ENCODE data around the gene KDM4C.

Gene KDM4C

DNA sequence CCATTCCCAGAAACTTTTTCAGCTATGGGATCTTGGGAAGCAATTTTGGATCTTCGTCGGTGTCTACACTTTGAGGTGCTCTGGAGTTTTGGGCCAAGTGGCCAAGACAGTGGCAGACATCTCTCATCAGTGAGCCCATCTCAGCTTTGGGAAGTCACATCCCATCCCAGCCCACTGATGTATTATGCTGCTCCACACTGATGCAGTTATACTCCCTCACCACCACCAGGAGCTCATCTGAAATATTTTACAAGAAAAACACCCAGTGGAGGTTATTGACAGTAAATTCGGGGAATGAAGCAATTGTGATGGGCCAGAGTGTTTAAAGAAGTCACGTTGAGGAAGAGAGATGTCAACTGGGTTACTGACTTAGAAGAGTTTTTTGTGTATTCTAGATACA is 378.0 kb downstream of the KDM4C start:
- Histone ChIP-seq H3K4me3 (no peak overlapping the region), H3K27ac (no peak overlapping the region)
- TF ChIP-seq, protein P1, sequence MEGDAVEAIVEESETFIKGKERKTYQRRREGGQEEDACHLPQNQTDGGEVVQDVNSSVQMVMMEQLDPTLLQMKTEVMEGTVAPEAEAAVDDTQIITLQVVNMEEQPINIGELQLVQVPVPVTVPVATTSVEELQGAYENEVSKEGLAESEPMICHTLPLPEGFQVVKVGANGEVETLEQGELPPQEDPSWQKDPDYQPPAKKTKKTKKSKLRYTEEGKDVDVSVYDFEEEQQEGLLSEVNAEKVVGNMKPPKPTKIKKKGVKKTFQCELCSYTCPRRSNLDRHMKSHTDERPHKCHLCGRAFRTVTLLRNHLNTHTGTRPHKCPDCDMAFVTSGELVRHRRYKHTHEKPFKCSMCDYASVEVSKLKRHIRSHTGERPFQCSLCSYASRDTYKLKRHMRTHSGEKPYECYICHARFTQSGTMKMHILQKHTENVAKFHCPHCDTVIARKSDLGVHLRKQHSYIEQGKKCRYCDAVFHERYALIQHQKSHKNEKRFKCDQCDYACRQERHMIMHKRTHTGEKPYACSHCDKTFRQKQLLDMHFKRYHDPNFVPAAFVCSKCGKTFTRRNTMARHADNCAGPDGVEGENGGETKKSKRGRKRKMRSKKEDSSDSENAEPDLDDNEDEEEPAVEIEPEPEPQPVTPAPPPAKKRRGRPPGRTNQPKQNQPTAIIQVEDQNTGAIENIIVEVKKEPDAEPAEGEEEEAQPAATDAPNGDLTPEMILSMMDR (IDR thresholded peaks at IDR 0.05), result no peak
- DNase-seq (ENCODE audit: low spot score), result no peak

DNA sequence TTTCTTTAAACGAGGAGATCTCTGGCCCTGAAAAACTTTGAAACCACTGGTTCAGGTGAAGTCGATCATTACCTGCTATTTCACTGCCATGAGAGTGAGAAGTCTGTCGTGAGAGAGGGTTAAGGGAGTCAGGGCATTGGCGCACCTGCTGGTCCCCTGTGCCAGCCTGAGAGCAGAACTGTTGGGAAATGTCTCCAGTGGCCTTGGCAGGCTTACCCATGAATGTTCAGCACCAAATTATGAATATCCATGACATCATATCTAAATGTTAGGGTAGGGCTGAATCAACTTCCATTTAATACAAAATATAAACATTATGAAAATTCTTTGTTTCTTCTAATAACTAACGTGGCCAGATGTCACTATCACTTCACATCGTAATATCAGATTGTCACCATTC is 379.3 kb downstream of the KDM4C start:
- no peak overlapping the region for H3K4me3 ChIP-seq
- TF ChIP-seq, protein P1 (IDR thresholded peaks at IDR 0.05), result no peak
- H3K27ac ChIP-seq, result no peak overlapping the region
- DNase-seq (ENCODE audit: low spot score), result no peak

DNA sequence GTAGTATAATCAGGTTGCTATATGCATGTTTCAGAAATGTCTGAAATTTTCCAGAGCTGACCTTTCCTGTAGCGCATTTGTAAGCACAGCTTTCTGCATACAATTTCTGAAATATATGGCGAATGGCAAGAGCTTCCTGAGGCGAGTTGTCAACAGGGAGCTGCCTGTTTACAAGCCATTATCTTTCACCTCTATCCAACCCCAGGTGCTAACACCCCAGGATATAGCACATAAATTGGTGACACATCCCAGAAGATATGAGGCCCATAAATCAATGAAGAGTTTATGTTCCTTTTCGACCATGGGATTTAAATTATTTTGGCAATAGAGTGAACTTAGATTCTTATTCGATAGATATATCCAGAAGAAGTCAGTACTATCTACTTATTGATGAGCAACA is 379.8 kb downstream of the KDM4C start:
- TF ChIP-seq, protein P1 (IDR thresholded peaks at IDR 0.05), result no peak
- no peak overlapping the region for H3K27ac ChIP-seq

DNA sequence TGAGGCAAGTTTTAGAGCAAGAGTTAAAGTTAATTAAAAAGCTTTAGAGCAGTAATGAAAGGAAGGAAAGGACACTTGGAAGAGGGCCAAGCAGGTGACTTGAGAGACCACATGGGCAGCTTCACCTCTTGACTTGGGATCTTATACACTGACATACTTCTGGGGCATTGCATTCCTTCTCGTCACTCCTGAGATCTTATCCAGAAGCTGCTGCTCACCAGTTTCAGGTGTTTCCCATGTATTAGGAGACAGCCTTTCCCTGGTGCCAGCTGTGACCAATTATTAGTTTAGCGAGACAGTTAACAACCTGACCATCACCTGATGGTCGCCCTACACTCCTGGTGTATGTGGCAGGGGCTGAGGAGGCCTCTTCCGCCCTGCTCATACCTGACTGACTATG is 382.1 kb downstream of the KDM4C start:
- TF ChIP-seq, protein P1 (IDR thresholded peaks at IDR 0.05), result no peak
- no peak for DNase-seq (ENCODE audit: low spot score)
- Histone ChIP-seq H3K4me3 (no peak overlapping the region), H3K27ac (no peak overlapping the region)

More for the DNA sequence above, 379.8 kb downstream of the KDM4C start:
- no peak overlapping the region for H3K4me3 ChIP-seq
- DNase-seq (ENCODE audit: low spot score), result no peak

DNA sequence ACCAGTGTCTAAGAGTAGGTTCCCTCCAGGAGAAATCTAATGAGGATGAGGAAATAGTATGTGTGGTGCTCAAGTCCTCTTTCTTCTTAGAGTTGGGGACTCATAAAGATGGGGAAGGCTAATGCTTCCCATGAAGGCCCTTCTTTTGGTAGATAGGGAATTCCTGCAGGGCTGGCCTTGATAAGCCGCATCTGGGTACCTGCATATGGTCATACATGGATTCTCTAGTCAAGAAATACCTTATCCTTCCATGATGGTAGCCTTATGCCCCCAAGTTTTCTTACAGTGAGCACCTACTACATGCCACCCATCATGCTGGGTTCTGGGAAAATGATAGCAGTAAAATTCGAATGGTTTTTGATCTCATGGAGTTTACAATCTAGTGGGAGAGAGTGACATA is 382.6 kb downstream of the KDM4C start:
- TF ChIP-seq, protein P1 (IDR thresholded peaks at IDR 0.05), result no peak
- DNase-seq (ENCODE audit: low spot score), result no peak
- H3K4me3 ChIP-seq, result no peak overlapping the region
- H3K27ac ChIP-seq, result no peak overlapping the region

DNA sequence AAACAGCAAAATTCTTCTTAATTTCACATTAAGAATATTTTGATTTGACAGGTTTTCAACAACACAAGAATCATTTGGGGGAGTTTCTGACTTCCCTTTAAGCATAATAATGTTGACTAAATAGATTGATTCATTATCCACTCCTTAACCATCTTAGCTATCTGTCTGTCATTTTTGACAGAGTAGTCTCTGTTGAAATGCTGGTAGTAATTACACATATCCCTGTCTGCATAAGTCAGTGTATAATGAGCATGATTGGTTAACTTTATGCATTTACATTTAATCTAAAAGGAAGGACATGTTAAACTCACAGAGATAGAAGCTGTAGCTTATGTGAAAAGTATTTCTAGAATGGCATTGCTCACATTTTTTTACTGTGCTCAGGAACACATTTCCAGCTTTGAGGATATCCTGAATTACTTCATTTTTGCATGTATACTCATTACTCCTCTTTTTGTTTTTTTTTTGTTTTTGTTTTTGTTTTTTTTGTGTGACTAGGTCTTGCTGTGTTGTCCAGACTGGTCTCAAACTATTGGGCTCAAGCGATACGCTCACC is 385.9 kb downstream of the KDM4C start:
- H3K4me3 ChIP-seq, result no peak overlapping the region
- TF ChIP-seq, protein P1 (IDR thresholded peaks at IDR 0.05), result no peak
- DNase-seq (ENCODE audit: low spot score), result no peak
- H3K27ac ChIP-seq, result no peak overlapping the region

DNA sequence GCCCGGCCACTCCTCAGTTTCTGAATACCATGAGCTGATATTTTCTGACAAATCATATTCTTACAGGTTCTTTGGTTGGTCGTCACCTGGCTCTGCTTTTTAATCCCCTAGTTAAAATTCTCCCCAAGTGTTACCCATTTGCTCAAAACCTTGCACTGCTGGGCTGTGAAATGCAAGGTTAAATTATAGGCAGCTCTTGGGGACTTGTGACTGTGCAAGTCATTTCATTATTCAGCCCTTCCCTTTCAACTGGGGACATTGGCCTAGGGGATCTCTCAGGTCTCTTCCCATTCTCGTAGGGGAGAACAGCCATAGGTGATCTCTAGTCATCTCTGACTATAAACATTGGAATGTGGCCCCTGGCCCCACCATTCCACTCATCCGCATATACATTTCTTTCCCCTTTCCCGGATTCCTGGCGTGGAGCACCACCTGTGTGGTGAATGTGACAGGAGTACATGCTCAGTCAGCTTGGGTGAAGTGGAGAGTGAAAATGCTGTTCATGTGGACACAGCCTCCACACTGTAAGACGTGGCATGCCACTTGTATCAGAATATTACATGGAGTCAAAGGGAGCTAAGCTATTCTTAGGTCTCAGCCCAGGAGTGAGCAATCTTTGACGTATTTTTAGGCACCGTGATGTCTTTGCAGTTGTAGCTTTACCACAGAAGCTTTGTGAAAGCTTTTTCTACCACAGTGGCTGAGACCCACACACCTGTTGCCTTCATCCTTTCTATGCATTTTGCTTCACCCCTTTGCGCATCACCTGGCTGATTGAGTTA is 386.7 kb downstream of the KDM4C start:
- TF ChIP-seq, protein P1 (IDR thresholded peaks at IDR 0.05), result no peak
- Histone ChIP-seq H3K4me3 (no peak overlapping the region), H3K27ac (no peak overlapping the region)
- no peak for DNase-seq (ENCODE audit: low spot score)

All from coronary artery (tissue), 2 donors.